Measurements from ENCODE around the gene WDR36. TPM values are rescaled to one million over a fixed set of nuclear protein-coding genes. Genes with fewer than 3 reads are reported as not detected.

Gene WDR36
- polyA plus RNA-seq, 2 of the 4 experiments (the other 2 are of a cell fraction), result 15.3 to 38.1 TPM

DNA sequence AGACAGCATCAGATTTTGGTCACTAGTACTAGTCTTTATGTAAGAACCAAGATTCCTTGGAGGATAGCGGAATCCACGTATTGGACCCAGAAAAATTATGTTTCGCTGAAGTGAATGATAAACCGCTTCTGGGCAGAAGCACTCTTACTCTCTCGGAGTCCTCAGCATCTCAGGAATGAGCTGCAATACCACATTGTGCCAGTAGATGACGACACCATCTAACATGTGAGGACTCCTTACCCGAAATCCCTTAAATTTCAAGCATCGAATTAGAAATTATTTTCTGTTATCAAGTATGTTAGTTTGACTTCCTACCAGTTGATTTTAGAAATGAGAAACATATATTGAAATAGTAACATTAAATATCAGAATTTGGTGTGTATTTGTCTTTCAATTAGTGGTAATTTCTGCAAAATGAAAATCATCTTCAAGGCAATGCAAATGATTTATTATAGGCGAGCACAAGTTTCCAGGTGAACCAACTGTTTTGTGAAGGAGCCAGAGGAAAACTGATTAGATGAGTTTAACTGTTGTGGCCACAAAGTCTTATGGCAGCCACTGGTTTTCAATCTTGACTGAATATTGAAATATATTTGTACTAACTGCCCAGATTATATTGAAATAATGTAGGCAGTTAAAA, 66.1 kb downstream of the WDR36 start:
- no peak overlapping the region for H3K4me3 ChIP-seq
- H3K27ac ChIP-seq, result no peak overlapping the region
- CTCF ChIA-PET, result interaction anchor here (0.6 to 2.8 kb wide), 10 partner anchors 9 to 988 kb away, joined by 3 to 8 read pairs (median 4); no protein-coding TSS in a partner anchor
- no peaks in the 10 kb centered on the region for H3K9me3 ChIP-seq
- FAIRE-seq, result peak; percentile 13
- DNase-seq (ENCODE audit: low read depth in 1 of 2, low spot score in 1 of 2), result peak; percentile 25 to 74
- no peak overlapping the region for H3K4me2 ChIP-seq
- TF ChIP-seq EHF (CRISPR knock-in tag; IDR thresholded peaks at IDR 0.05), result no peak
- TF ChIP-seq, protein P1, sequence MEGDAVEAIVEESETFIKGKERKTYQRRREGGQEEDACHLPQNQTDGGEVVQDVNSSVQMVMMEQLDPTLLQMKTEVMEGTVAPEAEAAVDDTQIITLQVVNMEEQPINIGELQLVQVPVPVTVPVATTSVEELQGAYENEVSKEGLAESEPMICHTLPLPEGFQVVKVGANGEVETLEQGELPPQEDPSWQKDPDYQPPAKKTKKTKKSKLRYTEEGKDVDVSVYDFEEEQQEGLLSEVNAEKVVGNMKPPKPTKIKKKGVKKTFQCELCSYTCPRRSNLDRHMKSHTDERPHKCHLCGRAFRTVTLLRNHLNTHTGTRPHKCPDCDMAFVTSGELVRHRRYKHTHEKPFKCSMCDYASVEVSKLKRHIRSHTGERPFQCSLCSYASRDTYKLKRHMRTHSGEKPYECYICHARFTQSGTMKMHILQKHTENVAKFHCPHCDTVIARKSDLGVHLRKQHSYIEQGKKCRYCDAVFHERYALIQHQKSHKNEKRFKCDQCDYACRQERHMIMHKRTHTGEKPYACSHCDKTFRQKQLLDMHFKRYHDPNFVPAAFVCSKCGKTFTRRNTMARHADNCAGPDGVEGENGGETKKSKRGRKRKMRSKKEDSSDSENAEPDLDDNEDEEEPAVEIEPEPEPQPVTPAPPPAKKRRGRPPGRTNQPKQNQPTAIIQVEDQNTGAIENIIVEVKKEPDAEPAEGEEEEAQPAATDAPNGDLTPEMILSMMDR (IDR thresholded peaks at IDR 0.05), result peak; percentile 96
- TF ChIP-seq JUNB (IDR thresholded peaks at IDR 0.05), result no peak
- no peak for TF ChIP-seq JUN (IDR thresholded peaks at IDR 0.05)
- TF ChIP-seq SMC3 (IDR thresholded peaks at IDR 0.05), result peak; percentile 85
- TF ChIP-seq, protein P2, sequence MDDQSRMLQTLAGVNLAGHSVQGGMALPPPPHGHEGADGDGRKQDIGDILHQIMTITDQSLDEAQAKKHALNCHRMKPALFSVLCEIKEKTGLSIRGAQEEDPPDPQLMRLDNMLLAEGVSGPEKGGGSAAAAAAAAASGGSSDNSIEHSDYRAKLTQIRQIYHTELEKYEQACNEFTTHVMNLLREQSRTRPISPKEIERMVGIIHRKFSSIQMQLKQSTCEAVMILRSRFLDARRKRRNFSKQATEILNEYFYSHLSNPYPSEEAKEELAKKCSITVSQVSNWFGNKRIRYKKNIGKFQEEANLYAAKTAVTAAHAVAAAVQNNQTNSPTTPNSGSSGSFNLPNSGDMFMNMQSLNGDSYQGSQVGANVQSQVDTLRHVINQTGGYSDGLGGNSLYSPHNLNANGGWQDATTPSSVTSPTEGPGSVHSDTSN (IDR thresholded peaks at IDR 0.05), result no peak
- peak; percentile 87 to 92 for TF ChIP-seq RAD21 (conservative IDR thresholded peaks at IDR 0.05 in 1 of 2, IDR thresholded peaks at IDR 0.05 in 1 of 2)
- 5% methylated on average over 9 of the region's 9 CpGs for WGBS (ENCODE audit: missing lambda C conversion rate)
- POLR2A ChIA-PET, result no interaction called here
- ATAC-seq, result peak; percentile 85 to 94; a peak in 4 of 6 replicates
- no peaks in the 10 kb centered on the region for H3K4me1 ChIP-seq

DNA sequence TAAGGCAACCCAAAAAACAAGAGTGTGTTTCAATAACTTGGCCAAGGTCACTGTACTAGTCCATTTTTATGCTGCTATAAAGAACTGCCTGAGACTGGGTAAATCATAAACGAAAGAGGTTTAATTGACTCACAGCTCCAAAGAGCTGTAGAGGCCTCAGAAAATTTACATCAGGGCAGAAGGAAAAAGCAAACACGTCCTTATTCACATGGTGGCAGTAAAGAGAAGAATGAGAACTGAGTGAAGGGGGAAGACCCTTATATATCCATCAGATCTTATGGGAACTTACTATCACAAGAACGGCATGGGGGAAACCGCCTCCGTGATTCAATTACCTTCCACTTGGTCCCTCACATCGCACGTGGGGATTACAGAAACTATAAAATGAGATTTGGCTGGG, 67.7 kb downstream of the WDR36 start:
- Histone ChIP-seq H3K27ac (no peak overlapping the region), H3K4me1 (no peaks in the 10 kb centered on the region), H3K4me3 (no peak overlapping the region), H3K9me3 (no peaks in the 10 kb centered on the region), H3K4me2 (no peak overlapping the region)
- ATAC-seq, result no peak
- no peak for FAIRE-seq
- 40% methylated on average over 7 of the region's 7 CpGs for WGBS (ENCODE audit: missing lambda C conversion rate)
- POLR2A ChIA-PET, result no interaction called here
- TF ChIP-seq ZC3H11A (IDR thresholded peaks at IDR 0.05) (no peak), PHF8 (IDR thresholded peaks at IDR 0.05; ENCODE audit: borderline replicate concordance, low read depth) (no peak), MAFK (IDR thresholded peaks at IDR 0.05; ENCODE audit: partially characterized antibody) (no peak), ESRRA (IDR thresholded peaks at IDR 0.05; ENCODE audit: borderline replicate concordance, low read length) (no peak), SMC3 (IDR thresholded peaks at IDR 0.05) (no peak), EHF (CRISPR knock-in tag; IDR thresholded peaks at IDR 0.05) (no peak), POLR2AphosphoS2 (conservative IDR thresholded peaks at IDR 0.05; ENCODE audit: low read length) (no peak), BHLHE40 (IDR thresholded peaks at IDR 0.05; ENCODE audit: low read depth, low read length) (no peak), EP300 (IDR thresholded peaks at IDR 0.05) (no peak), SREBF2 (IDR thresholded peaks at IDR 0.05) (no peak)
- TF ChIP-seq, protein P1 (IDR thresholded peaks at IDR 0.05), result no peak
- TF ChIP-seq, protein P3, sequence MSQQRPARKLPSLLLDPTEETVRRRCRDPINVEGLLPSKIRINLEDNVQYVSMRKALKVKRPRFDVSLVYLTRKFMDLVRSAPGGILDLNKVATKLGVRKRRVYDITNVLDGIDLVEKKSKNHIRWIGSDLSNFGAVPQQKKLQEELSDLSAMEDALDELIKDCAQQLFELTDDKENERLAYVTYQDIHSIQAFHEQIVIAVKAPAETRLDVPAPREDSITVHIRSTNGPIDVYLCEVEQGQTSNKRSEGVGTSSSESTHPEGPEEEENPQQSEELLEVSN (IDR thresholded peaks at IDR 0.05; ENCODE audit: borderline replicate concordance, low read depth), result no peak
- TF ChIP-seq, protein P4, sequence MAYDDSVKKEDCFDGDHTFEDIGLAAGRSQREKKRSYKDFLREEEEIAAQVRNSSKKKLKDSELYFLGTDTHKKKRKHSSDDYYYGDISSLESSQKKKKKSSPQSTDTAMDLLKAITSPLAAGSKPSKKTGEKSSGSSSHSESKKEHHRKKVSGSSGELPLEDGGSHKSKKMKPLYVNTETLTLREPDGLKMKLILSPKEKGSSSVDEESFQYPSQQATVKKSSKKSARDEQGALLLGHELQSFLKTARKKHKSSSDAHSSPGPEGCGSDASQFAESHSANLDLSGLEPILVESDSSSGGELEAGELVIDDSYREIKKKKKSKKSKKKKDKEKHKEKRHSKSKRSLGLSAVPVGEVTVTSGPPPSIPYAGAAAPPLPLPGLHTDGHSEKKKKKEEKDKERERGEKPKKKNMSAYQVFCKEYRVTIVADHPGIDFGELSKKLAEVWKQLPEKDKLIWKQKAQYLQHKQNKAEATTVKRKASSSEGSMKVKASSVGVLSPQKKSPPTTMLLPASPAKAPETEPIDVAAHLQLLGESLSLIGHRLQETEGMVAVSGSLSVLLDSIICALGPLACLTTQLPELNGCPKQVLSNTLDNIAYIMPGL (CRISPR knock-in tag; IDR thresholded peaks at IDR 0.05; ENCODE audit: borderline replicate concordance), result no peak
- DNase-seq (ENCODE audit: low read depth in 1 of 2, low spot score in 1 of 2), result no peak
- CTCF ChIA-PET, result interaction anchor here (0.9 to 2.8 kb wide), 5 partner anchors 10 to 987 kb away, joined by 3 to 9 read pairs (median 6); no protein-coding TSS in a partner anchor
